ENCODE data around the gene LIM2. TPM values are rescaled to one million over a fixed set of nuclear protein-coding genes. Genes with fewer than 3 reads are reported as not detected.
A peak's percentile ranks its signal among the peaks of the same experiment; 100 is the strongest.

Gene LIM2
- total and polyA plus RNA-seq, 10 donors, result not detected

DNA sequence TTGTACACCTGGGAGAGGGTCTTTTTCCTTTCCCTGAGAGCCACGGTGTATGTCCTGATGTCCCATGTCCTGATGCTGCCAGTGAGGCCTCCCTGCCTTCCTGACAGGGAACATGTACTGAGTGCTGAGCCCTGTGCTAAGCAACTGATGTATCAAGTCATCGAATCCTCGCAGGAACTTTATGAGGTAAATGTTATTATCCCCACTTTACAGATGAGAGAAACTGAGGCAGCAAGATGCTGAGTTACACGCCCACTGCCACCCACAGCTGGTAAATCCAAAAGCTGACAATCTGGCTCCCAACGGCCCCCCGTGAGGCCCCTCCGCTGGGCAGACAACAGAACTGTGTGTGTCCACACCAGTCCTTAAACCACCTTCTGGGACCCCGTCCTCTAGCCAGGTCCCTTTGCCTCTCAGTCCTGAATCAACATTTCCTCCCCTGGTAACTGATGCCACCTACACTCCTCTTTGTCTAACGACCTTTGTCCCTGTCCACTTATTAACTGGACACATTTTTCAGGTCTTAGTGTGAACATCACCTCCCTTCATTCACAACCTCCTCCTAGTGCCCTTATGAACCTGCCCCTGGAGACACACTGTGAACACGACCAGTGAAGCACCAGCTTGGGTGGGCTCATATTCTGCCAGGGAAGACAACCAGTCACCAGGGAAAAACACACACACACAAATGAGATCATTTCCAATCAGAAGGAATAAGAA is 40.4 kb downstream of the LIM2 start:
- H3K27ac ChIP-seq, result no peak overlapping the region
- intact Hi-C loops (cut with DNase I; ENCODE audit: low total_unique reads), result loop anchor here (10.0 kb wide), 1 partner anchor 47 kb away; the partner anchor contains the start of gene C19orf84
- no peak for DNase-seq
- H3K36me3 ChIP-seq, result peaks cover 0 to 81% (median 40%) of the 10 kb centered on the region in 6 donors
- H3K9me3 ChIP-seq, result no peaks in the 10 kb centered on the region
- TF ChIP-seq POLR2AphosphoS5 (IDR thresholded peaks at IDR 0.05) (no peak), POLR2A (IDR thresholded peaks at IDR 0.05) (no peak)
- TF ChIP-seq, protein P1, sequence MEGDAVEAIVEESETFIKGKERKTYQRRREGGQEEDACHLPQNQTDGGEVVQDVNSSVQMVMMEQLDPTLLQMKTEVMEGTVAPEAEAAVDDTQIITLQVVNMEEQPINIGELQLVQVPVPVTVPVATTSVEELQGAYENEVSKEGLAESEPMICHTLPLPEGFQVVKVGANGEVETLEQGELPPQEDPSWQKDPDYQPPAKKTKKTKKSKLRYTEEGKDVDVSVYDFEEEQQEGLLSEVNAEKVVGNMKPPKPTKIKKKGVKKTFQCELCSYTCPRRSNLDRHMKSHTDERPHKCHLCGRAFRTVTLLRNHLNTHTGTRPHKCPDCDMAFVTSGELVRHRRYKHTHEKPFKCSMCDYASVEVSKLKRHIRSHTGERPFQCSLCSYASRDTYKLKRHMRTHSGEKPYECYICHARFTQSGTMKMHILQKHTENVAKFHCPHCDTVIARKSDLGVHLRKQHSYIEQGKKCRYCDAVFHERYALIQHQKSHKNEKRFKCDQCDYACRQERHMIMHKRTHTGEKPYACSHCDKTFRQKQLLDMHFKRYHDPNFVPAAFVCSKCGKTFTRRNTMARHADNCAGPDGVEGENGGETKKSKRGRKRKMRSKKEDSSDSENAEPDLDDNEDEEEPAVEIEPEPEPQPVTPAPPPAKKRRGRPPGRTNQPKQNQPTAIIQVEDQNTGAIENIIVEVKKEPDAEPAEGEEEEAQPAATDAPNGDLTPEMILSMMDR (IDR thresholded peaks at IDR 0.05 in 8 of 11, conservative IDR thresholded peaks at IDR 0.05 in 3 of 11), result no peak
- no peaks in the 10 kb centered on the region for H3K27me3 ChIP-seq (replicated peaks in 1 of 7)
- peaks cover 0 to 32% (median 8%) of the 10 kb centered on the region in 6 donors for H3K4me1 ChIP-seq
- WGBS, 5 donors, result 80 to 92% (median 90%) methylated on average over 10 of the region's 10 CpGs
- H3K4me3 ChIP-seq, result no peak overlapping the region

DNA sequence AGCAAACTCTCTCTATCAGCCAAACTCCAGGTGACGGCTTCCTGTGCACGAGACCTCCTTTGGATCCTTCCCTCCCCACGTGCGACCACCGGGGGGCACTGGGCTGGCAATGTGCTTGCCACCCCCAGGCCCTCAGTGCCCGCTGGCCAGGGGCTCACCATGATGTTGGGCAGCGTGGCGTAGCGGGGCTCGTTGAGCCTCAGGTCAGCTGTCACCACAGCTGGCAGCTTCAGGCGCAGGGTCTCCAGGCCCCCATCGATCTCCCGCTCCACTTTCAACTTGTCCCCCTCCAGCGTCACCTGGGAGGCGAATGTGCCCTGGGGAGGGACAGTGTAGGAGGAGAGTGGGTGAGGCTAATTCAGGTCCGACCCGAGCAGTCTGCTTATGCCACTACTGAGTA is 41.0 kb downstream of the LIM2 start:
- no peaks in the 10 kb centered on the region for H3K9me3 ChIP-seq
- no peak overlapping the region for H3K27ac ChIP-seq
- H3K4me3 ChIP-seq, result no peak overlapping the region
- WGBS, 5 donors, result 89 to 93% (median 93%) methylated on average over 14 to 17 of the region's 17 CpGs
- intact Hi-C loops (cut with DNase I; ENCODE audit: low total_unique reads), result loop anchor here (10.0 kb wide), 1 partner anchor 48 kb away; the partner anchor contains the start of gene C19orf84
- DNase-seq, result no peak
- H3K36me3 ChIP-seq, result peaks cover 0 to 75% (median 38%) of the 10 kb centered on the region in 6 donors
- peaks cover 0 to 34% (median 8%) of the 10 kb centered on the region in 6 donors for H3K4me1 ChIP-seq
- peak in 1 of 3 donors; percentile 37 for TF ChIP-seq POLR2AphosphoS5 (IDR thresholded peaks at IDR 0.05)
- TF ChIP-seq POLR2A (IDR thresholded peaks at IDR 0.05), result no peak
- H3K27me3 ChIP-seq (replicated peaks in 1 of 7), result no peaks in the 10 kb centered on the region

DNA sequence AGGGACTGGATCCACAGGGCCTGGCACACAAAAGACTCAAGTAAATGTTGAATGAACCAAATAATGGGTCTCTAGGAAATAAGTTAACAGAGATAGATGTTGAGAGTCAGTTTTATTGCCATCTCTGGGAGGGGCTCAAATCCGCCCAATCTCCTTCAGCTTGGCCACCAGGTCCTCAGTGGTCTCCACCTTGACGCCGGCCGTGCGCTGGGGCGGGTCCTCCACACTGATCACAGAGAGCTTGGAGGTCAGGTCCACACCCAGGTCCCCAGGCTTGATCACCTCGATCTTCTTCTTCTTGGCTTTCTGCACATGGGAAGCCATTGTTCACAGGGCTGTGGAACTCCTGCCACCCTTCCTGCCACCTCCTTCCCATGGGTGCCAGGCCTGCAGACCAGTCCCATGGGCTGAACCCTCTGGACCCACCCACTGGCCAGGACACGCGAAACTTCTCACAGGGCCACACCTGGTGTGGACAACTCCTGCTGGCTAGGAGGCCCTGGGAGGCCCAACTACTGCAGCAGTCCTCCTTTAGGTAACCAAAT is 42.6 kb downstream of the LIM2 start:
- H3K4me3 ChIP-seq, result no peak overlapping the region
- H3K4me1 ChIP-seq, result peaks cover 0 to 43% (median 13%) of the 10 kb centered on the region in 6 donors
- 93 to 98% (median 96%) methylated on average over 9 of the region's 9 CpGs for WGBS, 5 donors
- TF ChIP-seq, protein P1 (IDR thresholded peaks at IDR 0.05 in 8 of 11, conservative IDR thresholded peaks at IDR 0.05 in 3 of 11), result no peak
- no peak for TF ChIP-seq POLR2A (IDR thresholded peaks at IDR 0.05)
- no peak for TF ChIP-seq POLR2AphosphoS5 (IDR thresholded peaks at IDR 0.05)
- intact Hi-C loops (cut with DNase I; ENCODE audit: low total_unique reads), result loop anchor here (10.0 kb wide), 1 partner anchor 50 kb away; the partner anchor contains the start of gene C19orf84
- H3K27ac ChIP-seq, result peak overlapping the region in 6 of 8 donors; percentile 32 to 73 (median 60)
- no peak for DNase-seq
- H3K27me3 ChIP-seq (replicated peaks in 1 of 7), result peaks cover 0 to 10% (median 0%) of the 10 kb centered on the region in 7 donors
- H3K36me3 ChIP-seq, result peaks cover 0 to 59% (median 22%) of the 10 kb centered on the region in 6 donors
- no peaks in the 10 kb centered on the region for H3K9me3 ChIP-seq

DNA sequence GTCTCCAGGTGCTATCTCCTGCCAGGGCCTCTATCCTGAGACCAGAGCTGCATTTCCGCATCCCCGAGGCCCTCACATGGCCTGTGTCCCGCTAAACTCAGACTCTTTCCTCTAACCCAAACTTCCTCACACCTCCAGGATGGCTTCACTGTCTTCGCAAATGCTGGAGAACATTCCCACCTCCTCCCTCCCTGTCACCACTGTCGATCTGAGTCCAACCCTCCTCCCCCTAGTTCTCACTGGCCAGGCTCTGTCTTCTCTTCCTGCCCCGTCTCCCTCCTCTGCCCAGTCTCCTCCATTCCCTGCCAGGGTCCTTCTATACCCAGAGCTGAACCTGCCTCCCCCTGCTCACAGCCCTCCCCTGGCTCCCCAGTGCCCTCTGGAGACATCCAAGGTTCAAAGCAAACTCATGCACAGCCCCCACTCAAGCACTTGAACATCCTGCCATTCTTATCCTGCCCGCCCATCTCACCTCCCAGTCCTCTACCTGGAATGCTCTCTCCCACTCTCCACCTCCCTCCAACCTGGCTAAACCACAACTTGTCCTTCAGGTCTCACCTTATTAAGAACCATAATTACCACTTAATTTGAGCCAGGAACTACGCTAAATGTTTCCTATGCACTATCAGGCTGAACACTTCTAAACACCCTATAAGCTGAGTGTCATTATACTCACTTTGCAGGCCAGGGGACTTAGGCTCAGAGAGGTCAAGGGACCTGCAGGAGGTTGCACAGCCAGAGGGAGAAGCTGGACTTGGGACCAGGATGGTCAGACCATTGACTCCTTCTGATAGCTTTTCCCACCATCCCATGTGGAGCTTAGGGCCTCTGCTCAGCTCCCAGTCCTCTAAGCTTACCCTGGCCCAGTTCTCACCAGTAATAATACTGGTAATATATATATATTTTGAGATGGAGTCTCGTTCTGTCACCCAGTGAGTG is 44.9 kb downstream of the LIM2 start:
- peaks cover 0 to 37% (median 18%) of the 10 kb centered on the region in 6 donors for H3K36me3 ChIP-seq
- WGBS, 5 donors, result 52 to 62% (median 60%) methylated on average over 9 of the region's 9 CpGs
- intact Hi-C loops (cut with DNase I; ENCODE audit: low total_unique reads), result loop anchor here (10.0 kb wide), 1 partner anchor 52 kb away; the partner anchor contains the start of gene C19orf84
- H3K27ac ChIP-seq, result peak overlapping the region in 2 of 8 donors; percentile 7 to 33
- H3K4me3 ChIP-seq, result no peak overlapping the region
- peaks cover 0 to 12% (median 0%) of the 10 kb centered on the region in 7 donors for H3K27me3 ChIP-seq (replicated peaks in 1 of 7)
- TF ChIP-seq POLR2A (IDR thresholded peaks at IDR 0.05) (no peak), POLR2AphosphoS5 (IDR thresholded peaks at IDR 0.05) (no peak)
- TF ChIP-seq, protein P1 (IDR thresholded peaks at IDR 0.05 in 8 of 11, conservative IDR thresholded peaks at IDR 0.05 in 3 of 11), result no peak
- peaks cover 9 to 63% (median 30%) of the 10 kb centered on the region in 6 donors for H3K4me1 ChIP-seq
- H3K9me3 ChIP-seq, result no peaks in the 10 kb centered on the region
- DNase-seq, result no peak
